Prostate gland (tissue), 2 donors: ENCODE measurements around the gene RAB27B. TPM values are rescaled to one million over a fixed set of nuclear protein-coding genes. Genes with fewer than 3 reads are reported as not detected.

ENCODE experiments used
- DNase-seq: peaks from one replicate; pipeline ENCODE4 v3.0.0-alpha.2; 2019; ENCODE audit warnings: low spot score
- H3K27ac ChIP-seq, 2 donors: fragments of 200-600 bp; sonication (generic); 2 replicates each; pipeline ENCODE4 v1.5.1; 2017 to 2019
- H3K27me3 ChIP-seq: fragments of 200-600 bp; sonication (generic); replicated peaks from 2 replicates; pipeline ENCODE4 v1.5.1; 2019; ENCODE audit not compliant: insufficient read depth
- H3K36me3 ChIP-seq, 2 donors: fragments of 200-600 bp; sonication (generic); 1 replicate in 1 of 2; 2 replicates in 1 of 2; pipeline versions ENCODE4 v1.5.1 to v1.8.1; 2017 to 2019
- H3K4me1 ChIP-seq: fragments of 200-600 bp; sonication (generic); replicated peaks from 2 replicates; pipeline ENCODE4 v1.5.1; 2019
- H3K4me3 ChIP-seq, 2 donors: fragments of 200-600 bp; sonication (generic); 2 replicates each; pipeline ENCODE4 v1.5.1; 2017 to 2019
- H3K9me3 ChIP-seq: fragments of 200-600 bp; sonication (generic); 2 replicates; pipeline ENCODE4 v1.5.1; 2017
- CTCF ChIP-seq, 4 experiments: fragments of 200-600 bp in 2 of 4; fragments of 450-650 bp in 2 of 4; sonication (generic) in 2 of 4; IDR thresholded peaks; 1 replicate in 3 of 4; 2 replicates in 1 of 4; pipeline ENCODE4 v1.5.1; 2016 to 2019; ENCODE audit warnings: antibody characterized with exemption in 4 of 4, mild to moderate bottlenecking in 2 of 4, moderate library complexity in 2 of 4
- POLR2A ChIP-seq: fragments of 450-650 bp; IDR thresholded peaks from one replicate; pipeline ENCODE4 v1.6.1; 2016; ENCODE audit warnings: antibody characterized with exemption, mild to moderate bottlenecking
- POLR2AphosphoS5 ChIP-seq: sonication (generic); formaldehyde crosslinking; IDR thresholded peaks from one replicate; pipeline ENCODE4 v1.6.1; 2017; ENCODE audit warnings: antibody characterized with exemption
- WGBS: methylation state at CpG from one replicate; pipeline ENCODE4 v1.1.5; 2018; 5-methylcytosine and 5-hydroxymethylcytosine counted together
- intact Hi-C: fragments of 100-400 bp; cut with DNase I; formaldehyde crosslinking; loops from one replicate; pipeline ENCODE4 v1.14.2; 2022
- total RNA-seq, 2 donors: library from RNA; depleted of rRNA; stranded (reverse); fragments of >200 nt; gene quantifications; one replicate each; pipeline ENCODE4 v1.1.0, GENCODE V29; 2016

The RAB27B gene
- total RNA-seq, 2 donors from 2014 or later = 10.7 to 60.2 TPM

- WGBS = 97% methylated on average over 1 of the region's 1 CpG
- Histone ChIP-seq H3K36me3 (no peaks in the 10 kb centered on the region), H3K27ac (no peak overlapping the region), H3K27me3 (no peaks in the 10 kb centered on the region), H3K4me1 (no peaks in the 10 kb centered on the region), H3K4me3 (no peak overlapping the region), H3K9me3 (no peaks in the 10 kb centered on the region)
- intact Hi-C loops = no loop called here
- TF ChIP-seq POLR2AphosphoS5 (no peak), CTCF (IDR thresholded peaks at IDR 0.05) (no peak), POLR2A (no peak)
- DNase-seq = no peak
Observed at GRCh38 chr18:54877076-54877475, 48.8 kb downstream of the RAB27B start.

- no peaks in the 10 kb centered on the region for H3K27me3 ChIP-seq
- no peak for TF ChIP-seq POLR2AphosphoS5
- TF ChIP-seq POLR2A = no peak
- TF ChIP-seq CTCF (IDR thresholded peaks at IDR 0.05) = no peak
- no peak overlapping the region for H3K27ac ChIP-seq
- H3K4me1 ChIP-seq = no peaks in the 10 kb centered on the region
- intact Hi-C loops = no loop called here
- no peaks in the 10 kb centered on the region for H3K9me3 ChIP-seq
- H3K36me3 ChIP-seq = no peaks in the 10 kb centered on the region
- DNase-seq = no peak
- WGBS = 67% methylated on average over 2 of the region's 2 CpGs
- no peak overlapping the region for H3K4me3 ChIP-seq
Observed at GRCh38 chr18:54878159-54878622, 49.9 kb downstream of the RAB27B start.

GRCh38 chr18:54878659-54879358 is 50.5 kb downstream of the RAB27B start:
- WGBS = 71% methylated on average over 3 of the region's 3 CpGs
- Histone ChIP-seq H3K4me3 (no peak overlapping the region), H3K27me3 (no peaks in the 10 kb centered on the region), H3K27ac (no peak overlapping the region), H3K4me1 (no peaks in the 10 kb centered on the region), H3K9me3 (no peaks in the 10 kb centered on the region), H3K36me3 (no peaks in the 10 kb centered on the region)
- intact Hi-C loops = no loop called here
- TF ChIP-seq POLR2A = no peak
- no peak for TF ChIP-seq CTCF (IDR thresholded peaks at IDR 0.05)
- no peak for TF ChIP-seq POLR2AphosphoS5
- no peak for DNase-seq

GRCh38 chr18:54879691-54880090 is 51.4 kb downstream of the RAB27B start:
- intact Hi-C loops = no loop called here
- 49% methylated on average over 4 of the region's 4 CpGs for WGBS

More at GRCh38 chr18:54879691-54880090, 51.4 kb downstream of the RAB27B start:
- DNase-seq = no peak
- Histone ChIP-seq H3K4me1 (no peaks in the 10 kb centered on the region), H3K36me3 (no peaks in the 10 kb centered on the region), H3K4me3 (no peak overlapping the region), H3K27ac (no peak overlapping the region), H3K9me3 (no peaks in the 10 kb centered on the region), H3K27me3 (no peaks in the 10 kb centered on the region)
- TF ChIP-seq CTCF (IDR thresholded peaks at IDR 0.05) (no peak), POLR2A (no peak), POLR2AphosphoS5 (no peak)
